OCI-M1 (cell line): ENCODE results near the gene HOXC11.

Source experiments
- DNase-seq: peaks from one replicate; lab custom pipeline; 2025; lab: John Stamatoyannopoulos, UW

The HOXC11 gene

GRCh38 chr12:54021432-54022013, 48.6 kb downstream of the HOXC11 start:
- no peak for DNase-seq

DNA sequence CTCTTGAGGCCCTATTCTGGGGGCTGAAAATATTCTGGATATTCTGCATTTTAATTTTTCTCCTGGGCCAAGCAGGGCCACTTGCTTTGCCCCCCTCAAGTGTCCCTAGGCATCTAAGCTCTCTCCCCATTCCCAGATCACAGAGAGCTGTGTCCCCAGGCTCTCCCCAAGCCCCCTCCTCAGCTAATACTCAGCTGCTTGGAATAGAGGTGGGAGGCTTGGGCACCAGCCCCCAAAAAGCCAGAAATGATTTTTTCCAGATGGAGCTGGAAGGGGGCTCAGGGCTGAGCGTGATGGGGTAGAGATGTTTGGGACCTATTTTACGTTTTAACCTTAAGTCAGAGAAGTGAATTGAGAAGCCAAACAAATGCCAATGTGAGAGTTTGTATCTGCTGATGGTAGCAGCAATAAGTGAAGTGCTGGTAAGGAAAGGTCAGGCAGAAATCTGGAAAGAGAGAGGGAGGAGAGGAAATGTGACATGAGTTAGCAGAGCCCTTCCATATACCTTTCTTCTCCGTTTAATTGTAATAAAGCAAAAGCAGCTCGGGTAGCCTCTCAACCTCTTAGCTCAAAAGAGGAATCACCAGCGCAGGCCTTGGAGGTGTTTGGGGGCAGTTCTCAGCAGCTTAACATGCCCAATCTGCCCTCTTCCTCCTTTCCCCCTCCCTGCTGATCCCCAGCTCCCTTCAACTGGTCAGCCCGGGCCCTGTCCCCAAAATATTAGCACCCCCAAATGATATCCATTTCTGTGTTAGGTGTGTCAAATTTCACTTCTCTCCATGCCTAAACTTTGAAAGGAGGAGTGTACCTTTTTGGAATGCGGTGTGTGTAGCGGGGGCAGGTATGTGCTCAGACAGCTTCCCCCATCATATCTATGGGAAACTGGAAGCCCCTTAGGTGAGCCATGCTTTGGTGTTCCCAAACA, 50.3 kb downstream of the HOXC11 start:
- no peak for DNase-seq

GRCh38 chr12:54024127-54024526, 51.2 kb downstream of the HOXC11 start:
- DNase-seq = no peak

DNA sequence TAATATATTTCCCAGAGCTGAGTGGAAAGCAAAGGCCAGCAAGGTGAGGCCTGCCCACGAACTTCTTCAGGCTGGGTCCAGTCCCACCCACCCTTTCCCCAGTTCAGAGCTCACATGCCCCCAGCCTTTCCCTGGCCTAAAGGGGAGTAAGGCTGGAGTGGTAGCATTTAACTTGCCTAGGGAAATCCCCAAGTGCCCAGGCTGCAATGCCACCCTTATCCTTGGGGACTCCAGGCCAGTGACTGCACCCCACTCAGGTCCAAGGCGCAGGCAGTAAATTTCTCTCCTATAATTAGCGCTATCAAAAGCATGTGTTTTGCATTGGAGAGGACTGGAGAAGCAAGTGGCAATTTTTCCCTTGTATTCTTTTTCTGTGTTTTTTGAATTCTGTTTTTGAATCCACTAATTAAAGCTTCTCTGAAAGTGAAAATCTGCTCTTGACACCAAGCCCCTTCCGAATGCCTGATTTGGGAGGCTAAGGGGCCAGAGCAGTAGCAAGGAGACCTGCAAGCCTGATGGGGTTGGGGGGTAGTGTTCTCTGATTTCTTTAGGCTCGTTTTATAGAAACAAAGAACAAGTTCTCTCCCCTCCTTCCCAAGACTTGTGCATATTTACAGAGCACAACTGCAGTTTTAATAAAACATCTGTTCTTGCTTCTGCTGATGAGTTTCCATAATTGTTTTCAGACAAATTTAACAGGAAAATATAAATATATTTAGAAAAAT, 51.8 kb downstream of the HOXC11 start:
- DNase-seq = no peak

- no peak for DNase-seq
Measured at GRCh38 chr12:54025499-54026405, 52.8 kb downstream of the HOXC11 start.

DNA sequence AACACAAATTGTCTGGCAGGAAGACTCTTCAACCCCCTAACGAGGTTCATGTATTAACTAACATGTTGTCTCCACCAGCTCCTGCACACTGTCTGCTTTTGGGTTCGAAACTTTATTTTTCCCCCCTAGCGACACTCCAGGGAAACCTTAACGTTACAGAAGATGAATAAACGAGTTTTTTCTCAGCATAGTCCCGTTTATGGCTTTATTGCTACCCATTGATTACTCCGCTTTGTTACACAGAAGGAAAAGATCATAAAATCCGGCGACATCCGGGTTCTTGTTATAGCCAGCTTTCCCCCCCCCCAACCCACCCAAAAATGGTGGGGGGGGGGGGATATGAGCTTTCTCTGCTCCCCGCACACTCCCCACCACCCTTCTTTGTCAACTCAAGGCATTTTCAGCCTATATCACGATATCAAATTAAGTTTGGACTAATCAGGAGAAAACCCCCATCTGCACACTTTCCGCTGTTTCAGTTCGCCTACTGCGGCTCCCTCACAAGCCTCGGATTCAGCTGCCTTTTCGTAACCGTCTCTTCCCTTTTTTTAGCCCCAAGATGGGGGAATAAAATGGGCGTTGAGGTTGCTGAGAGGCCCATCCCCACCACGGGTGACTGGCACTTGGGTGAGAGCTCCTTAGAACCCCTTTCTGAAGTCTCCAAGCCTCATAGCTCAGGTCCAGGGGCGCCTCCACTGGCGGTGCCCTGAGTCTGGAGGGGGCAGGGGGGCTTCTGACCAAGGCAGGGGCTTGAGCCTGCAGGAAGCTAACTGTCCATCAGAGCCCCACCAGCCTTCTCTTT, 53.9 kb downstream of the HOXC11 start:
- no peak for DNase-seq
